Spleen (tissue), 11 donors: ENCODE results near the gene MCTS1. TPM values are rescaled to one million over a fixed set of nuclear protein-coding genes. Genes with fewer than 3 reads are reported as not detected.

Experiments used
- DNase-seq: peaks from one replicate; pipeline ENCODE4 v3.0.0-alpha.2; 2020
- H3K27ac ChIP-seq, 8 donors: fragments of 200-600 bp; sonication (generic) in 7 of 8; 1 replicate in 4 of 8; 2 replicates in 4 of 8; pipeline versions ENCODE4 v1.5.0 to v1.8.0; 2016 to 2021; ENCODE audit warnings: inconsistent platforms in 4 of 8, mild to moderate bottlenecking in 4 of 8, moderate library complexity in 1 of 8
- H3K27me3 ChIP-seq, 7 donors: fragments of 200-600 bp; sonication (generic) in 6 of 7; replicated peaks in 1 of 7; 1 replicate in 4 of 7; 2 replicates in 3 of 7; pipeline versions ENCODE4 v1.5.0 to v1.8.0; 2016 to 2021; ENCODE audit warnings: inconsistent platforms in 3 of 7, mild to moderate bottlenecking in 1 of 7
- H3K36me3 ChIP-seq, 6 donors: fragments of 200-600 bp; sonication (generic) in 5 of 6; 1 replicate in 4 of 6; 2 replicates in 2 of 6; pipeline versions ENCODE4 v1.5.0 to v1.8.0; 2016 to 2021; ENCODE audit warnings: inconsistent platforms in 2 of 6
- H3K4me1 ChIP-seq, 6 donors: fragments of 200-600 bp; sonication (generic) in 5 of 6; 1 replicate in 3 of 6; 2 replicates in 3 of 6; pipeline versions ENCODE4 v1.5.0 to v1.8.0; 2016 to 2021; ENCODE audit warnings: inconsistent platforms in 3 of 6
- H3K4me3 ChIP-seq, 8 donors: fragments of 200-600 bp; sonication (generic) in 7 of 8; 1 replicate in 4 of 8; 2 replicates in 4 of 8; pipeline versions ENCODE4 v1.5.0 to v1.8.0; 2016 to 2021; ENCODE audit warnings: inconsistent platforms in 4 of 8, mild to moderate bottlenecking in 4 of 8, moderate library complexity in 2 of 8
- H3K9me3 ChIP-seq, 8 donors: fragments of 200-600 bp; sonication (generic) in 7 of 8; 1 replicate in 4 of 8; 2 replicates in 4 of 8; pipeline versions ENCODE4 v1.5.0 to v1.8.0; 2016 to 2021; ENCODE audit warnings: inconsistent platforms in 4 of 8
- POLR2A ChIP-seq, 3 donors: fragments of 450-650 bp; IDR thresholded peaks; one replicate each; pipeline ENCODE4 v1.5.1; 2017; ENCODE audit warnings: antibody characterized with exemption in 3 of 3, mild to moderate bottlenecking in 1 of 3
- POLR2AphosphoS5 ChIP-seq, 3 donors: sonication (generic); formaldehyde crosslinking; IDR thresholded peaks; one replicate each; pipeline ENCODE4 v1.5.1; 2017; ENCODE audit warnings: antibody characterized with exemption in 3 of 3
- WGBS, 5 donors: extraction: QIAGEN DNeasy Blood & Tissue Kit in 3 of 5; methylation state at CpG; one replicate each; pipeline versions ENCODE4 v1.1.5 to v1.1.7; 2013 to 2018; 5-methylcytosine and 5-hydroxymethylcytosine counted together
- intact Hi-C: fragments of 100-400 bp; cut with DNase I; formaldehyde crosslinking; loops from one replicate; pipeline ENCODE4 v1.15.0; 2023; ENCODE audit warnings: low total_unique reads
- polyA plus RNA-seq, 3 donors: library from polyadenylated mRNA; stranded (reverse); fragments of 200-250 nt; gene quantifications; one replicate each; pipeline ENCODE4 v1.2.1, GENCODE V29; 2013
- total RNA-seq, 7 donors: library from RNA; depleted of rRNA in 3 of 7; stranded (reverse); fragments of >200 nt in 3 of 7; fragmentation: NEBNext Ultra II Directional in 4 of 7; extraction: Animal tissue kit (Norgen Biotek cat#: 25700) in 4 of 7; gene quantifications; one replicate each; pipeline versions ENCODE4 v1.1.0 to v1.2.1, GENCODE V29; 2016 to 2021
- TF ChIP-seq, protein P1 (sequence below), 11 experiments: fragments of 200-600 bp in 7 of 11; fragments of 450-650 bp in 4 of 11; sonication (generic) in 4 of 11; IDR thresholded peaks in 8 of 11; conservative IDR thresholded peaks in 3 of 11; 1 replicate in 7 of 11; 2 replicates in 4 of 11; pipeline versions ENCODE4 v1.4.0 to v1.8.0; 2016 to 2021; ENCODE audit warnings: antibody characterized with exemption in 11 of 11, inconsistent platforms in 4 of 11, mild to moderate bottlenecking in 1 of 11
- donor health status: healthy with polysubstance abuse.
- donor health status: DM: no; HTN: no; CAD: no; lungs with moderate emphysema.
- donor health status: DM: no; HTN: no; CAD: no.
- donor health status: Bipolar disorder and iron deficiency.
- donor health status: healthy.
- donor health status: DM: no; HTN: no; CAD: no.
- donor health status: DM: yes; HTN: yes; CAD: no.

The MCTS1 gene
- total and polyA plus RNA-seq, 10 donors: 21.6 to 56.1 (median 32.6) TPM

DNA sequence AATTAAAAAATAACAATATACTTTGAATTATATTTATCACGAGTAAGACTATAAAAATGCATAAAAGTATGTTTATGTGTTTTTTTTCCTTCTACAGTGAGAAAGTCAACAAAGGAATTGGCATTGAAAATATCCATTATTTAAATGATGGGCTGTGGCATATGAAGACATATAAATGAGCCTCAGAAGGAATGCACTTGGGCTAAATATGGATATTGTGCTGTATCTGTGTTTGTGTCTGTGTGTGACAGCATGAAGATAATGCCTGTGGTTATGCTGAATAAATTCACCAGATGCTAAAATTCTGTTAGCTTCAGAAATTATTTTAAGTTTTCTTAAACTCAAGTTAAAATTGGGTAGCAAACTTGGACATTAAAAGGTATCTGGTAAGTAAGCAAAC lies 8.2 kb downstream of the MCTS1 start:
- 80 to 100% (median 94%) methylated on average over 1 of the region's 1 CpG for WGBS, 5 donors
- no peaks in the 10 kb centered on the region for H3K9me3 ChIP-seq
- no peaks in the 10 kb centered on the region for H3K4me1 ChIP-seq
- H3K36me3 ChIP-seq: peaks cover 0 to 84% (median 4%) of the 10 kb centered on the region in 6 donors
- no peak overlapping the region for H3K4me3 ChIP-seq
- intact Hi-C loops: no loop called here
- DNase-seq: no peak
- H3K27me3 ChIP-seq: no peaks in the 10 kb centered on the region
- no peak overlapping the region for H3K27ac ChIP-seq
- TF ChIP-seq, protein P1, sequence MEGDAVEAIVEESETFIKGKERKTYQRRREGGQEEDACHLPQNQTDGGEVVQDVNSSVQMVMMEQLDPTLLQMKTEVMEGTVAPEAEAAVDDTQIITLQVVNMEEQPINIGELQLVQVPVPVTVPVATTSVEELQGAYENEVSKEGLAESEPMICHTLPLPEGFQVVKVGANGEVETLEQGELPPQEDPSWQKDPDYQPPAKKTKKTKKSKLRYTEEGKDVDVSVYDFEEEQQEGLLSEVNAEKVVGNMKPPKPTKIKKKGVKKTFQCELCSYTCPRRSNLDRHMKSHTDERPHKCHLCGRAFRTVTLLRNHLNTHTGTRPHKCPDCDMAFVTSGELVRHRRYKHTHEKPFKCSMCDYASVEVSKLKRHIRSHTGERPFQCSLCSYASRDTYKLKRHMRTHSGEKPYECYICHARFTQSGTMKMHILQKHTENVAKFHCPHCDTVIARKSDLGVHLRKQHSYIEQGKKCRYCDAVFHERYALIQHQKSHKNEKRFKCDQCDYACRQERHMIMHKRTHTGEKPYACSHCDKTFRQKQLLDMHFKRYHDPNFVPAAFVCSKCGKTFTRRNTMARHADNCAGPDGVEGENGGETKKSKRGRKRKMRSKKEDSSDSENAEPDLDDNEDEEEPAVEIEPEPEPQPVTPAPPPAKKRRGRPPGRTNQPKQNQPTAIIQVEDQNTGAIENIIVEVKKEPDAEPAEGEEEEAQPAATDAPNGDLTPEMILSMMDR (IDR thresholded peaks at IDR 0.05 in 8 of 11, conservative IDR thresholded peaks at IDR 0.05 in 3 of 11): no peak
- TF ChIP-seq POLR2AphosphoS5 (IDR thresholded peaks at IDR 0.05) (no peak), POLR2A (IDR thresholded peaks at IDR 0.05) (no peak)

DNA sequence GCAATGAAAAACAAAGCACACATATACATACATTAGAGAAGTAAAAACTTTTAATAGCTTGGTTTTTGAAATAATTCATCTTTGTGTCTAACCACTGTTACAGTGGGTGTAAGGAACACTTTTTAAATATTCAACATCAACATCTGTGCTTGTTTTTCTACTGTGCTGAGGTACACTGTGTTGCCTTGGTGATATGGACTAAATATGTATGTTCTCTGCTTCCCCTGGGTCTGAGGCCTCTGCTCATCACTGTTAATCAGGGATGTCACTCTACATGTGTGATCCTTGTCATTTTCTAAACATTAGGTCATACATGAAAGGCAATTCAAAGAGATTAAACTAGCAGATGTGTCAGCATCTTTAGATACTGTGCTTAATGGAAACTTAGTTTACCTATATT lies 10.9 kb downstream of the MCTS1 start:
- Histone ChIP-seq H3K27ac (no peak overlapping the region), H3K4me3 (no peak overlapping the region), H3K36me3 (peaks cover 0 to 77% (median 3%) of the 10 kb centered on the region in 6 donors), H3K4me1 (peaks cover 0 to 6% (median 0%) of the 10 kb centered on the region in 6 donors), H3K9me3 (no peaks in the 10 kb centered on the region), H3K27me3 (no peaks in the 10 kb centered on the region)
- no peak for DNase-seq
- TF ChIP-seq POLR2AphosphoS5 (IDR thresholded peaks at IDR 0.05) (no peak), POLR2A (IDR thresholded peaks at IDR 0.05) (no peak)
- TF ChIP-seq, protein P1 (IDR thresholded peaks at IDR 0.05 in 8 of 11, conservative IDR thresholded peaks at IDR 0.05 in 3 of 11): no peak
- intact Hi-C loops: no loop called here

DNA sequence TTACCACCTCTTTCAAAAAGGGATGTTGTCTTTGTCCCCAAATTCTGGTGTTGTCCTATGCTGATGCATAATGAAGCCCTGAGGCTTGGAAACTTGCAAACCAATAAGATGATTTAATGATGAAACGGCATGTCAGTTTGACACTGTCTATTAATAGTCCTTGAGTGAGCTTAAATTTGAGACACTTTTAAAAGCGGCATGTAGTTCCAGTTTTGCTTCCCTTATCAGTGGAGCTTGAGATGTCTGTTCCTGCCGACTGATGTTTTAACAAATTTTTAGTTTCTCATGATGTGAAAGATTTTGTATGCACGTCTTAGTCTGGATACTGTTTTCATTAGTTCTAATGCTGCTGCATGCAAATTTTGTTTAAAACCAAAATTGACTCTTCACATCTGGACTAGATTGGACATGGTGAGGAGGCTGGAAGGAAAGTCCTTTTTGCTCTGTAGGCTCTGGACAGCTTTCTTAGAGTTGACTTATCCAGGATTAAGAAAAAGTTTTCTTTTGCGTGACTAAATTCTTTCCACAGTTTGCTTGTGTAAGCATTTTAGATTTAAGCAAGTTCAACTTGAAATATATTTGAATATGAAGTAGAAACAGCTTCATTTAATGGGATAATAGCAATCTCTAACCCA lies 14.2 kb downstream of the MCTS1 start:
- Histone ChIP-seq H3K9me3 (no peaks in the 10 kb centered on the region), H3K4me3 (no peak overlapping the region), H3K27ac (peak overlapping the region in 1 of 8 donors; percentile 16), H3K36me3 (peaks cover 0 to 68% (median 0%) of the 10 kb centered on the region in 6 donors), H3K27me3 (no peaks in the 10 kb centered on the region), H3K4me1 (peaks cover 0 to 6% (median 0%) of the 10 kb centered on the region in 6 donors)
- TF ChIP-seq, protein P1 (IDR thresholded peaks at IDR 0.05 in 8 of 11, conservative IDR thresholded peaks at IDR 0.05 in 3 of 11): no peak
- TF ChIP-seq POLR2A (IDR thresholded peaks at IDR 0.05) (no peak), POLR2AphosphoS5 (IDR thresholded peaks at IDR 0.05) (no peak)
- no peak for DNase-seq
- intact Hi-C loops: no loop called here
- 68 to 82% (median 74%) methylated on average over 5 of the region's 5 CpGs for WGBS, 5 donors

DNA sequence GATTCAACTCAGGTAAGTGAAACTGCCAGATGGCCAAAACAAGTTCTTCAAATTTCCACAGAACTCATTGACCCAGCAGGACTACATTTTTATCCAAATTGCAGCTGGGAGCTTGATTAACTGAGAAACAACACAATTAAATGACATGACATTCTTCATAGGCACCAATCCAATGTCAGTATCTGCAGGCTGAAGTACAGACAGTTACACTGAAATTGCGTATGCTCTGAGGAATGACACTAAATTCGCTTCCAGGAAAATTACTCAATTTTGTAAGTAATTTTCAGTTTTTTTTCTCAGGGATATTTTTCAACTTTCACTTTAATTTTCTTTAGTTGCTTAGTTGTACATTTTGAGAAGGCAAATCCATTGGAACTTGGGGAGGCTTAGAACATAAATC lies 21.5 kb downstream of the MCTS1 start:
- peak overlapping the region in 4 of 8 donors; percentile 1 to 40 (median 8) for H3K27ac ChIP-seq
- no peaks in the 10 kb centered on the region for H3K9me3 ChIP-seq
- peaks cover 8 to 34% (median 16%) of the 10 kb centered on the region in 6 donors for H3K4me1 ChIP-seq
- no peaks in the 10 kb centered on the region for H3K27me3 ChIP-seq
- DNase-seq: no peak
- intact Hi-C loops: no loop called here
- WGBS, 5 donors: 45 to 86% (median 63%) methylated on average over 2 of the region's 2 CpGs
- TF ChIP-seq, protein P1 (IDR thresholded peaks at IDR 0.05 in 8 of 11, conservative IDR thresholded peaks at IDR 0.05 in 3 of 11): no peak
- no peak overlapping the region for H3K4me3 ChIP-seq
- H3K36me3 ChIP-seq: peaks cover 0 to 27% (median 0%) of the 10 kb centered on the region in 6 donors
